G401.6 (cell line): ENCODE measurements around the gene PLEKHM3.
A peak's percentile ranks its signal among the peaks of the same experiment; 100 is the strongest.

ENCODE experiments used
- FAIRE-seq: peaks from 2 replicates; lab custom pipeline; 2012; peaks lifted over from hg19 to GRCh38; lab: Jason Lieb, UNC

PLEKHM3 gene

GRCh38 chr2:207885010-207885409, 140.3 kb downstream of the PLEKHM3 start:
- no peak for FAIRE-seq

DNA sequence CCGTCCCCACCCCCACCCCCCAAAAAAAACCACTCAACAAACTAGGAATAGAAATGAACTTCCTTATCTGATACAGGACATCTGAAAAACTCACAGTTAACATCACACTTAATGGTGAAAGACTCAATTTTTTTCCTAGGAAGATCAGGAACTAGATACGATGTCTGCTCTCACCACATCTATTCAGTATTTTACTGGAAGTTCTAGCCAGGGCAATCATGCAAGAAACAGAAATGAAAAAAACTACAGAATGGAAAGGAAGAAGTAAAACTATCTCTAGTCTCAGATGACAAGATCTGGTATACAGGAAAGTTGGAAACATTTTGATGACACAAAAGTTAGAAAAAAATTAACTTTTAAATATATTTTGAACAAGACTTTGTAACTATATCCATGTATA, 141.2 kb downstream of the PLEKHM3 start:
- peak; percentile 34 for FAIRE-seq

- FAIRE-seq = peak; percentile 61
These were observed 142.1 kb downstream of the PLEKHM3 start for GRCh38 chr2:207883002-207883780.

DNA sequence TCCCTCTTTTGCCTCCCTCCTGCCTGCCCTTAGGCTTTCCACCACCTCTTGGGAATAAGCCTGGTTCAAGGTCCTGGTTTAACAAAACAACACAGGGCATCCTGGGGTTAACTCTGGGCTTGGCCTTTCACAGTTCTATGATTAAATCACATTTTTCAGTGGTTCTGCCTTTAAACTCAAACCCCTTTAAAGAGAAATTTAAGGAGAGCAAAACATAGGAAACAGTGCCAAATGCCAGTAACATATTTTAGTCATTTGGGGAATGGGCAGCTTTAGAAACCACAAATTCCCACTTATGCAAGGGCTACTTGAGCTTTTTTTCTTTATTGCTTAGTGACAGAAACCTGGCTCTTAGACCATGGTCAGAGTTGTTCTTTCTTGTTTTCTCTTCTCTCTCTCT, 143.4 kb downstream of the PLEKHM3 start:
- FAIRE-seq = peak; percentile 72

DNA sequence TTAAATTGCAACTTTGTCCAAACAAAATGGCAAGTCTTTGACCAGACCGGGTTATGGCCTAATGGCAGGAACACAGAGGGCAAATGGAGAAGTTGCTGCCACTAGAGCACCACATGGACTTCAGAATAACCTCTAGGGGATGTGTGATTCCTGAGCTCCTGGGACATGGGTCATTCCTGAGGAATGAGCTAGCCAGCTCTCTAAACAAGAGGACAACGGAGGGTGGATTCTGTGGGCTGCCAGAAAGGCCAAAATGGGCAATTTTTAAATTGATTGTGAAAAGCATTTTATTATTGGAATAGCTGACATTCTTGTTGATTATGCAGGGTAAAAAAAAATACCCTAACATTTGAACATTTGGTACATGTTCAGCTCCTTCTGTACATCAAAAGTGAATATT, 145.8 kb downstream of the PLEKHM3 start:
- FAIRE-seq = no peak

- no peak for FAIRE-seq
These were observed 148.3 kb downstream of the PLEKHM3 start for GRCh38 chr2:207876842-207877535.

DNA sequence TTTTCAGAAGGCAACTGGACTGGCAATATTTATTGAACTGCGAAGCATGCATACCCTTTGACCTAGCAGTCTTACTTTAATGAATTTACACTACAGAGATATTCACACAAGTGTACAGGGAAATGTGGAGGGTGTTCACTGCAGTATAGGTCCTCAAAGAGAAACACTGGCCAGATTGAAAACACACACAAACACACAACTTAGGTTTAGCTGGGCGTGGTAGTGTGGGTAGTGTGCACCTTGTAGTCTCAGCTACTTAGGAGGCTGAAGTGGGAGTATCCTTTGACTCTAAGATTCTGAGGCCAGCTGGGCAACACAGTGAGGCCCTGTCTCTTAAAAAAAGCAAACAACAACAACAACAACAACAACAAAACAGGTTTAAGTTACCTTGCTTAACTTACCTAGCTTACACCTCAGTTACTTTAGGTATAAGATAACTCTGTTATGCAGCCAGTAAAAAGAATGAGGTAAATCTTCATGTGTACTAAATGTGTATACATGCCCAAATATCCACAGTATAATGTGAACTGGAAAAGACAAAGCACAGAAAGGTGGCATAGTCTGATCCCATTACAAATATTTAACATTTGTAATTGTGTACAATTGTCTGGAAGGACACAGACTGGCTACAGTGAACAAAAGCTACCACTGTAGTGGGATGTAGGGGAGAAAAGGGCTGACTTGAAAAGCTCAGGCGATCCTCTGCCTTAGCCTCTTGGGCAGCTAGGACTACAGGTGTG, 149.7 kb downstream of the PLEKHM3 start:
- FAIRE-seq = no peak

- FAIRE-seq = peak; percentile 27
These were observed 151.5 kb downstream of the PLEKHM3 start for GRCh38 chr2:207873794-207874193.

DNA sequence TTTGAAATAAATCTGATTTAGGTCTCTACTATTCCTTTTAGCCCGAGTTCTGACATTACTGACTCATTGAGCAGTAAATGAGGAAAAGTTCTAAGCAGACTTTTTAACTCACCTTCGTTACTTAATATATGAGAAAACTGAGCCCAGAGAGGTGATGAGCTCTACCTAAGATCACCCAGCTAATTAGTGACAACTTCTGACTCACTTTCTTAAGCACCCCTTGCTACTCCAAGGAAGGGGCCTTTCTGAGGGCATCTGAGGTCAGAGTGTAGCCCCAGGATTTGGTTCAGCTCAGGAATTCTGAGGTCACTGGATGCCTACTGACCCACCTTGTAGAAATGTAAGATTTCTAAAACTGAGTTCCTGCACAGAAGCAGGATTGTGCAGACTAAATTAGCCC, 153.4 kb downstream of the PLEKHM3 start:
- FAIRE-seq = peak; percentile 73

DNA sequence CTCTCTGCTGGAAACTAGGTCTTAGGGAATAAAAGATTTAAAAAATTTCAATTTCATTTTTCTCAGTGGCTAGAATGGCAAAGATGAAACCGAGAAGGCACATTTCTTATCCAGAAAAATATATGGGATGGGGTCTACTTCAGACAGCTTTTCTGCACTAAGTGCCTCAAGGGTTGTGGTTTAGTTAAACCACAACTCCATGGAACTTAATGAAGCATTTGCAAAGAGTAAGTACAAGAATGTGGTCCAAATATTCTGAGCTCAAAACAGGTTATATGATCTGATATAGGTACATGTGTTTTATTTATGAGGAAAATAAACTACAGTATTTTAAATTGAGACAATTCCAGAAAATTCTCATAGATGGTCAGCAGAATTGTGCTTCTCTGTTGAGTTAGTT, 153.8 kb downstream of the PLEKHM3 start:
- FAIRE-seq = no peak

GRCh38 chr2:207870814-207871213, 154.5 kb downstream of the PLEKHM3 start:
- no peak for FAIRE-seq

DNA sequence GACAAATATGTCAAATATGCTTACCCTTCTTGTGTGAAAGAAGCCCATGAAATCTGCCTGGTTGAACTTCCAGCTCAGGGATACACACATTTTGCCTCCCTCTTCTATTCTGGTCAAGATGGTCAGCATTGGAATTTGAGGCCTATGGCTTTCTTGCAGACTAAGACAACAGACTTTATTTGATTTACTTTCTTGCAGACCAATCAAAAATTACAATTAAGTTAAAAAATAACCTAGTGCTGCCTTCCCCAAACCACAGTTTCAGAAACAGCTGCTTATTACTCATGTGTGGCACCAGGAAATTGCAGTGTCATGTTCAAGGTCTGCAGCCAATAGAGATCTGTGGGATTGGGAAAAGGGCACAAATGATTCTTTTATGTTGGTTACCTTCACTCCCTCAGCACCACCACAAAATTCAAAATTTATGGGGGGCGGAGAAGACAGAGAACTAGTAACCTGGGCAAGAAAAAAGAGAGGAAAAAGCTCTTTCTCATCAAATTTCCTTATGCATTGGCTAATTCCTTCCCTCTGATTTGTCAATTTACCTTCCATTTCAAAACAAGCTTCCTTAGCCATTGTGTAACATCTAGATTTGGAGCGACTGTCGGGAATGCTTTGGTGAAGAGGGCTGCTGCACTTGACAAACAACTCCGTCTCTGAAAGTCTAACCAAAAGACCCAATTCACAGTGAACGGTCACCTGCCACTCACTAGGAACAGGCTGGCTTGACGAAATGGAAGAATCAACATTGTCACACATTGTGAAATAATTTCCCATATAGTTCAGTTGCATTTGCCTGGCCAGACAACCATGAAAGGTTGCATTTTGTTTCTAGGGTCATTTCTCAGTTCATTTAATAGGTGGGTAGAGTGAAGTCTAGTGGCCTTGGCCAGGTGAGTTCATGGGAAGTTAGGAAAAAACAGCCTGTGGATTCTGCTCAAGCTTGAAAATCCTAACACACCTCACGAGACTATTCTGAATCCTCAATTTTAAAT, 155.2 kb downstream of the PLEKHM3 start:
- FAIRE-seq = no peak

- FAIRE-seq = peak; percentile 28
These were observed 156.3 kb downstream of the PLEKHM3 start for GRCh38 chr2:207868855-207869596.

DNA sequence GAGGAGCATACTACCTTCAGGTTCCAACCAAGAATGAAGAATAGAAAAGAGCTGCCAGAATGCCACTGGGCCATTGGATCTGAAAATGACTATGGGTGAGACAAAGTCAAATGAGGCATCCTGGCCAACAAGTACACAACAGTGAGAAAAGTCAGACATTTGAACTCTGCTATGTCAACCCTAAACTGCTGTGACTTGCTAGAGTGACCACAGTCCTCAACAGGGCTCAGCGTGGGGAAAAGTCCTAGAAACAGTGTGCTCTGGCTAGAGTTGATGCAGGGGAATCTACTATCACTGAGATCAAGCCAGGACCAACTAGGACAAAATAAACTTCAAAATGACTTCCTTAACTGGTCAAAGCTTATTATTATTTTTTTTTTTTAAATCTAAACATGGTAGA, 157.4 kb downstream of the PLEKHM3 start:
- no peak for FAIRE-seq

GRCh38 chr2:207867056-207867455, 158.3 kb downstream of the PLEKHM3 start:
- no peak for FAIRE-seq

DNA sequence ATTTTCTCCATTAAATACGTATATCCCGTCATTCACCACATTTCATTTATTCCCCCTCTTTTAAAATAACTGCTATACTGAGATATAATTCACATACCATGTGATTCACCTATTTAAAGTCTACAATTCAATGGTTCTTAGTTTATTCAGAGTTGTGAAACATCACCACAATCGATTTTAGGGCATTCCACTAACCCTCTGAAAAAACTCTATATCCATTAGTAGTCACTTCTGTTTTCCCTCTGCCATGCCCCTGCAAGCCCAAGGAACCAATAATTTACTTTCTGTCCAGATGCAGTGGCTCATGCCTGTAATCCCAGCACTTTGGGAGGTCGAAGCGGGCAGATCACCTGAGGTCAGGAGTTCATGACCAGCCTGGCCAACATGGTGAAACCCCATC, 160.1 kb downstream of the PLEKHM3 start:
- no peak for FAIRE-seq

GRCh38 chr2:207863345-207863744, 162.0 kb downstream of the PLEKHM3 start:
- no peak for FAIRE-seq

DNA sequence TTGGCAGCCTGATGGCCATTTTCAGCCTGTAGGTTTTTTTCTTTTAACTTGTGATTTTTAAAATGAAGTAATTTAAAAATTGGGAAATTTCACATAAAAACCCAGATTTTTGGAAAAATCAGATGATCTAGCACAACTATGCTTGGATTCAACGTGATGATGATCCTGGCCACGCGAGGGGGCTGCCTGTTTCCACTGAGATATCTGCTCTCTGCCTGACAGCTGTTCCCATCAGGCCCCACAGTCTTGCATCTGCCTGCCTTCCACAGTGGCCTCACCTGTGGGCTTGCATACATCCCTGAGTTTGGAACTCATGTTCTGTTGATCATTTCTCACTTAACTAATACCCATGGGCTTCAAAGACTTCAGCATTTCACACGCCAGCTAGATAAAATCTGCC, 163.5 kb downstream of the PLEKHM3 start:
- no peak for FAIRE-seq

DNA sequence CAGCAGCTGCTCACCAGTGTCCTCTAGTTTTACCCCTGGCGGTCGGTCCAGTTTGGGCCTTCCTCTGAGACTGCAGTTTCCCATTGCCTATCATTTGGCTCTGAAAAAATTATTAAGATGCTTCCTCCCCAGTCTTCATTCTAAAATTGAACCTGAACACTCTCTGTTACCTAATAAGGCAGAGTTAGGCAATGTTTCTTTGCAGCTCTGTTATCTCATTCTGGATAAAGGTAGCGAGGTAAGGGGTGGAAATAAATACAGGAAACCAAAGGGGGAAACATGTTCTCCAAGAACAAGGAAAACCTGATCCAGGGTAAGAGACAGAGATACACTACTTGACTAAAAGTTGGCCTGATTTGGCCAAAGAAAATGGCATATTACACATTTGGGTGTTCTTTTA, 164.6 kb downstream of the PLEKHM3 start:
- no peak for FAIRE-seq

DNA sequence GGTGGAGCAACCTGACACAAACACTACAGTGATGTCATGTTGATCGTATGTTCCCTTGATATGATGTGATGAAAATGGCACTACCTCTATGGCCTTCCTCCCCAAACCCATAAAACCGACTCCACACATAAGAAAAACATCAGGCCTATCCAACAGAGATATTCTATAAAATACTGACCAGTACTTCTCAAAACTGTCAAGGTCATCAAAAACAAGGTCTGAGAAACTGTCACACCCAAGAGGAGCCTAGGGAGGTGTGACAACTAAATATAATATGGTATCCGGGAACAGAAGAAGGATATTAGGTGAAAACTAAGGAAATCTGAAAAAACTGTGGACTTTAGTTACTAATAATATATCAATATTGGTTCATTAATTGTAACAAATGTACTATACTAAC, 169.7 kb downstream of the PLEKHM3 start:
- FAIRE-seq = no peak
